Immature natural killer cell (primary cell): ENCODE results near the gene GSTK1. TPM values are rescaled to one million over a fixed set of nuclear protein-coding genes. Genes with fewer than 3 reads are reported as not detected.

ENCODE experiments used
- DNase-seq, 3 donors: peaks; one replicate each; pipeline ENCODE4 v3.0.0; 2022; ENCODE audit warnings: mixed read lengths in 1 of 3
- H3K27ac Mint-ChIP-seq, 6 donors: one replicate each; pipeline ENCODE4 v1.8.0; 2020; ENCODE audit warnings: mixed read lengths in 6 of 6, mild to moderate bottlenecking in 5 of 6, inconsistent platforms in 4 of 6, moderate library complexity in 3 of 6
- H3K27me3 Mint-ChIP-seq, 3 donors: one replicate each; pipeline ENCODE4 v1.8.0; 2020 to 2021; ENCODE audit warnings: low read depth in 3 of 3, mild to moderate bottlenecking in 3 of 3, mixed read lengths in 3 of 3, moderate library complexity in 3 of 3, inconsistent platforms in 1 of 3
- H3K36me3 Mint-ChIP-seq, 3 donors: one replicate each; pipeline ENCODE4 v1.8.0; 2020; ENCODE audit warnings: mixed read lengths in 3 of 3, inconsistent platforms in 2 of 3, mild to moderate bottlenecking in 2 of 3
- H3K4me1 Mint-ChIP-seq, 2 donors: one replicate each; pipeline ENCODE4 v1.8.0; 2020; ENCODE audit warnings: inconsistent platforms in 2 of 2, mild to moderate bottlenecking in 2 of 2, mixed read lengths in 2 of 2, moderate library complexity in 1 of 2
- H3K4me3 Mint-ChIP-seq, 5 donors: one replicate each; pipeline ENCODE4 v1.8.0; 2020; ENCODE audit warnings: mild to moderate bottlenecking in 5 of 5, mixed read lengths in 5 of 5, inconsistent platforms in 3 of 5, moderate library complexity in 3 of 5
- H3K9me3 Mint-ChIP-seq, 6 donors: one replicate each; pipeline ENCODE4 v1.8.0; 2020; ENCODE audit warnings: mild to moderate bottlenecking in 6 of 6, mixed read lengths in 6 of 6, inconsistent platforms in 4 of 6, moderate library complexity in 3 of 6
- polyA plus RNA-seq, 3 donors: library from polyadenylated mRNA; unstranded; fragments of 300-500 nt; fragmentation: Illumina TruSeq; gene quantifications; one replicate each; pipeline ENCODE4 v1.2.3, GENCODE V29; 2021

The GSTK1 gene
- polyA plus RNA-seq, 3 donors from 2014 or later, result 238 to 266 (median 252) TPM

- no peak for DNase-seq
- Mint-ChIP-seq H3K9me3 (peaks cover 0 to 5% (median 0%) of the 10 kb centered on the region in 6 donors), H3K36me3 (no peaks in the 10 kb centered on the region), H3K4me3 (no peak overlapping the region), H3K27me3 (peaks cover 0 to 8% (median 3%) of the 10 kb centered on the region in 3 donors), H3K4me1 (no peaks in the 10 kb centered on the region), H3K27ac (no peak overlapping the region)
These were observed 32.4 kb upstream of the GSTK1 start for GRCh38 chr7:143230602-143231457.

- H3K27me3 Mint-ChIP-seq, result peaks cover 4 to 19% (median 10%) of the 10 kb centered on the region in 3 donors
- peaks cover 6 to 13% (median 9%) of the 10 kb centered on the region in 3 donors for H3K36me3 Mint-ChIP-seq
- peaks cover 2 to 22% (median 11%) of the 10 kb centered on the region in 6 donors for H3K9me3 Mint-ChIP-seq
- no peaks in the 10 kb centered on the region for H3K4me1 Mint-ChIP-seq
- no peak for DNase-seq
- H3K4me3 Mint-ChIP-seq, result no peak overlapping the region
- no peak overlapping the region for H3K27ac Mint-ChIP-seq
These were observed 29.3 kb upstream of the GSTK1 start for GRCh38 chr7:143233816-143234532.

- Mint-ChIP-seq H3K36me3 (peaks cover 6 to 13% (median 9%) of the 10 kb centered on the region in 3 donors), H3K27ac (no peak overlapping the region), H3K4me1 (no peaks in the 10 kb centered on the region), H3K4me3 (no peak overlapping the region), H3K27me3 (peaks cover 4 to 19% (median 12%) of the 10 kb centered on the region in 3 donors), H3K9me3 (peaks cover 2 to 22% (median 11%) of the 10 kb centered on the region in 6 donors)
- DNase-seq, result no peak
These were observed 28.7 kb upstream of the GSTK1 start for GRCh38 chr7:143234533-143234875.

- H3K9me3 Mint-ChIP-seq, result peaks cover 2 to 22% (median 11%) of the 10 kb centered on the region in 6 donors
- H3K36me3 Mint-ChIP-seq, result peaks cover 6 to 13% (median 9%) of the 10 kb centered on the region in 3 donors
- no peak overlapping the region for H3K4me3 Mint-ChIP-seq
- DNase-seq, result no peak
- no peak overlapping the region for H3K27ac Mint-ChIP-seq
- H3K27me3 Mint-ChIP-seq, result peaks cover 4 to 23% (median 12%) of the 10 kb centered on the region in 3 donors
- peaks cover under 1% of the 10 kb centered on the region in 2 donors for H3K4me1 Mint-ChIP-seq
These were observed 27.7 kb upstream of the GSTK1 start for GRCh38 chr7:143235561-143235960.

GRCh38 chr7:143236408-143236990 lies 26.7 kb upstream of the GSTK1 start:
- no peak for DNase-seq
- peaks cover 6 to 13% (median 9%) of the 10 kb centered on the region in 3 donors for H3K36me3 Mint-ChIP-seq
- peak overlapping the region in 1 of 6 donors; percentile 3 for H3K27ac Mint-ChIP-seq
- peaks cover 4% of the 10 kb centered on the region in 2 donors for H3K4me1 Mint-ChIP-seq
- H3K27me3 Mint-ChIP-seq, result peaks cover 4 to 27% (median 14%) of the 10 kb centered on the region in 3 donors
- no peak overlapping the region for H3K4me3 Mint-ChIP-seq
- H3K9me3 Mint-ChIP-seq, result peaks cover 2 to 22% (median 11%) of the 10 kb centered on the region in 6 donors

GRCh38 chr7:143237366-143237765 lies 25.9 kb upstream of the GSTK1 start:
- peaks cover 6 to 13% (median 9%) of the 10 kb centered on the region in 3 donors for H3K36me3 Mint-ChIP-seq
- peaks cover 4% of the 10 kb centered on the region in 2 donors for H3K4me1 Mint-ChIP-seq
- DNase-seq, result no peak
- H3K27me3 Mint-ChIP-seq, result peaks cover 4 to 29% (median 15%) of the 10 kb centered on the region in 3 donors
- no peak overlapping the region for H3K4me3 Mint-ChIP-seq
- no peak overlapping the region for H3K27ac Mint-ChIP-seq
- peaks cover 2 to 22% (median 11%) of the 10 kb centered on the region in 6 donors for H3K9me3 Mint-ChIP-seq

GRCh38 chr7:143238289-143238980 lies 24.8 kb upstream of the GSTK1 start:
- no peak overlapping the region for H3K27ac Mint-ChIP-seq
- H3K36me3 Mint-ChIP-seq, result peaks cover 6 to 13% (median 9%) of the 10 kb centered on the region in 3 donors
- no peak for DNase-seq
- H3K27me3 Mint-ChIP-seq, result peaks cover 4 to 29% (median 16%) of the 10 kb centered on the region in 3 donors
- peaks cover 2 to 22% (median 11%) of the 10 kb centered on the region in 6 donors for H3K9me3 Mint-ChIP-seq
- peaks cover 4% of the 10 kb centered on the region in 2 donors for H3K4me1 Mint-ChIP-seq
- H3K4me3 Mint-ChIP-seq, result no peak overlapping the region

- Mint-ChIP-seq H3K4me1 (peaks cover 4% of the 10 kb centered on the region in 2 donors), H3K4me3 (no peak overlapping the region), H3K36me3 (peaks cover 6 to 13% (median 9%) of the 10 kb centered on the region in 3 donors), H3K27me3 (peaks cover 4 to 29% (median 14%) of the 10 kb centered on the region in 3 donors), H3K9me3 (peaks cover 2 to 22% (median 11%) of the 10 kb centered on the region in 6 donors), H3K27ac (no peak overlapping the region)
- no peak for DNase-seq
These were observed 23.4 kb upstream of the GSTK1 start for GRCh38 chr7:143239813-143240212.

- Mint-ChIP-seq H3K36me3 (peaks cover 6 to 13% (median 9%) of the 10 kb centered on the region in 3 donors), H3K9me3 (peaks cover 2 to 20% (median 11%) of the 10 kb centered on the region in 6 donors), H3K4me1 (peaks cover 4% of the 10 kb centered on the region in 2 donors), H3K27ac (no peak overlapping the region), H3K4me3 (no peak overlapping the region), H3K27me3 (peaks cover 4 to 23% (median 13%) of the 10 kb centered on the region in 3 donors)
- peak; percentile 57 to 69 (median 63) for DNase-seq
These were observed 22.7 kb upstream of the GSTK1 start for GRCh38 chr7:143240291-143241168.

- peaks cover 0 to 3% (median 0%) of the 10 kb centered on the region in 6 donors for H3K9me3 Mint-ChIP-seq
- H3K4me3 Mint-ChIP-seq, result no peak overlapping the region
- H3K27me3 Mint-ChIP-seq, result peaks cover 1 to 15% (median 9%) of the 10 kb centered on the region in 3 donors
- no peak overlapping the region for H3K27ac Mint-ChIP-seq
- DNase-seq, result no peak
- H3K4me1 Mint-ChIP-seq, result peaks cover 4 to 7% of the 10 kb centered on the region in 2 donors
- H3K36me3 Mint-ChIP-seq, result peaks cover 0 to under 1% (median 0%) of the 10 kb centered on the region in 3 donors
These were observed 20.9 kb upstream of the GSTK1 start for GRCh38 chr7:143242306-143242705.

GRCh38 chr7:143243111-143243510 lies 20.1 kb upstream of the GSTK1 start:
- Mint-ChIP-seq H3K27me3 (peaks cover 1 to 12% (median 8%) of the 10 kb centered on the region in 3 donors), H3K4me1 (peaks cover 4 to 7% of the 10 kb centered on the region in 2 donors), H3K9me3 (no peaks in the 10 kb centered on the region), H3K27ac (peak overlapping the region in 1 of 6 donors; percentile 12), H3K36me3 (no peaks in the 10 kb centered on the region), H3K4me3 (no peak overlapping the region)
- no peak for DNase-seq

GRCh38 chr7:143243614-143244013 lies 19.6 kb upstream of the GSTK1 start:
- Mint-ChIP-seq H3K27ac (peak overlapping the region in 1 of 6 donors; percentile 12), H3K9me3 (no peaks in the 10 kb centered on the region), H3K4me3 (no peak overlapping the region), H3K36me3 (no peaks in the 10 kb centered on the region), H3K27me3 (peaks cover 1 to 12% (median 8%) of the 10 kb centered on the region in 3 donors), H3K4me1 (peaks cover 4 to 7% of the 10 kb centered on the region in 2 donors)
- no peak for DNase-seq
